ENCODE results near the gene EPS15.

Gene EPS15

GRCh38 chr1:51369171-51369570 is 149.9 kb downstream of the EPS15 start:
- no peak for DNase-seq

- no peak for DNase-seq
These were observed 153.3 kb downstream of the EPS15 start for GRCh38 chr1:51365774-51366173.

- no peak for DNase-seq
These were observed 159.2 kb downstream of the EPS15 start for GRCh38 chr1:51359879-51360278.

- no peak for DNase-seq
These were observed 163.7 kb downstream of the EPS15 start for GRCh38 chr1:51355382-51355781.

GRCh38 chr1:51354416-51354815 is 164.7 kb downstream of the EPS15 start:
- DNase-seq = no peak

- DNase-seq = no peak
These were observed 167.2 kb downstream of the EPS15 start for GRCh38 chr1:51351907-51352306.

GRCh38 chr1:51349862-51350261 is 169.2 kb downstream of the EPS15 start:
- no peak for DNase-seq

- DNase-seq = no peak
These were observed 170.9 kb downstream of the EPS15 start for GRCh38 chr1:51348147-51348527.

GRCh38 chr1:51347398-51348146 is 171.5 kb downstream of the EPS15 start:
- DNase-seq = no peak

GRCh38 chr1:51346086-51346942 is 172.8 kb downstream of the EPS15 start:
- no peak for DNase-seq

- no peak for DNase-seq
These were observed 173.8 kb downstream of the EPS15 start for GRCh38 chr1:51345300-51345687.

- no peak for DNase-seq
These were observed 174.3 kb downstream of the EPS15 start for GRCh38 chr1:51344602-51345299.

GRCh38 chr1:51344276-51344601 is 174.8 kb downstream of the EPS15 start:
- DNase-seq = no peak

- DNase-seq = no peak
These were observed 175.4 kb downstream of the EPS15 start for GRCh38 chr1:51343624-51344023.

- no peak for DNase-seq
These were observed 176.4 kb downstream of the EPS15 start for GRCh38 chr1:51342591-51343206.

GRCh38 chr1:51341876-51342496 is 177.1 kb downstream of the EPS15 start:
- no peak for DNase-seq

- no peak for DNase-seq
These were observed 178.7 kb downstream of the EPS15 start for GRCh38 chr1:51340380-51340779.

- DNase-seq = no peak
These were observed 182.4 kb downstream of the EPS15 start for GRCh38 chr1:51336711-51337110.

GRCh38 chr1:51336004-51336403 is 183.1 kb downstream of the EPS15 start:
- DNase-seq = no peak

- DNase-seq = no peak
These were observed 187.6 kb downstream of the EPS15 start for GRCh38 chr1:51331206-51332100.

GRCh38 chr1:51330331-51331201 is 188.5 kb downstream of the EPS15 start, which contains the start of gene TTC39A:
TSS of gene TTC39A (minus strand) at chr1:51330562. CDS start at chr1:51330477, 85 bp downstream.
- DNase-seq = no peak
